ENCODE data around the gene HAUS2. TPM values are rescaled to one million over a fixed set of nuclear protein-coding genes. Genes with fewer than 3 reads are reported as not detected.

HAUS2 gene
- total RNA-seq, 1 experiment from 2014 or later: 11.7 TPM

GRCh38 chr15:42504631-42505030 lies 44.0 kb upstream of the HAUS2 start:
- Mint-ChIP-seq H3K27me3 (ENCODE audit: unreplicated experiment) (no peaks in the 10 kb centered on the region), H3K27ac (ENCODE audit: unreplicated experiment) (no peak overlapping the region), H3K36me3 (ENCODE audit: insufficient read depth, unreplicated experiment) (no peaks in the 10 kb centered on the region), H3K4me3 (ENCODE audit: low read depth, unreplicated experiment) (no peak overlapping the region), H3K9me3 (ENCODE audit: low read depth, unreplicated experiment) (no peaks in the 10 kb centered on the region), H3K4me1 (ENCODE audit: low read depth, unreplicated experiment) (no peaks in the 10 kb centered on the region)
- DNase-seq: no peak
- intact Hi-C loops (cut with micrococcal nuclease; ENCODE audit: unreplicated experiment): loop anchor here (1.0 kb wide), 1 partner anchor 12 kb away; no protein-coding TSS in a partner anchor
- TF ChIP-seq CTCF (IDR thresholded peaks at IDR 0.05; ENCODE audit: unreplicated experiment): no peak
- CTCF ChIA-PET: no interaction called here
- BruUV-seq (replicated peaks): no TSS peak

GRCh38 chr15:42507514-42507913 lies 41.1 kb upstream of the HAUS2 start:
- TF ChIP-seq CTCF (IDR thresholded peaks at IDR 0.05; ENCODE audit: unreplicated experiment): no peak
- CTCF ChIA-PET: no interaction called here
- H3K4me1 Mint-ChIP-seq (ENCODE audit: low read depth, unreplicated experiment): no peaks in the 10 kb centered on the region
- intact Hi-C loops (cut with micrococcal nuclease; ENCODE audit: unreplicated experiment): no loop called here
- BruUV-seq (replicated peaks): no TSS peak
- H3K36me3 Mint-ChIP-seq (ENCODE audit: insufficient read depth, unreplicated experiment): no peaks in the 10 kb centered on the region
- H3K9me3 Mint-ChIP-seq (ENCODE audit: low read depth, unreplicated experiment): no peaks in the 10 kb centered on the region
- no peaks in the 10 kb centered on the region for H3K27me3 Mint-ChIP-seq (ENCODE audit: unreplicated experiment)
- DNase-seq: no peak
- H3K27ac Mint-ChIP-seq (ENCODE audit: unreplicated experiment): no peak overlapping the region
- H3K4me3 Mint-ChIP-seq (ENCODE audit: low read depth, unreplicated experiment): no peak overlapping the region

GRCh38 chr15:42508263-42508690 lies 40.4 kb upstream of the HAUS2 start:
- Mint-ChIP-seq H3K4me3 (ENCODE audit: low read depth, unreplicated experiment) (no peak overlapping the region), H3K9me3 (ENCODE audit: low read depth, unreplicated experiment) (no peaks in the 10 kb centered on the region), H3K27ac (ENCODE audit: unreplicated experiment) (no peak overlapping the region), H3K4me1 (ENCODE audit: low read depth, unreplicated experiment) (no peaks in the 10 kb centered on the region), H3K27me3 (ENCODE audit: unreplicated experiment) (no peaks in the 10 kb centered on the region), H3K36me3 (ENCODE audit: insufficient read depth, unreplicated experiment) (no peaks in the 10 kb centered on the region)
- CTCF ChIA-PET: no interaction called here
- TF ChIP-seq CTCF (IDR thresholded peaks at IDR 0.05; ENCODE audit: unreplicated experiment): no peak
- intact Hi-C loops (cut with micrococcal nuclease; ENCODE audit: unreplicated experiment): no loop called here
- no TSS peak for BruUV-seq (replicated peaks)
- no peak for DNase-seq

- no peak overlapping the region for H3K4me3 Mint-ChIP-seq (ENCODE audit: low read depth, unreplicated experiment)
- no TSS peak for BruUV-seq (replicated peaks)
- no peak overlapping the region for H3K27ac Mint-ChIP-seq (ENCODE audit: unreplicated experiment)
- H3K36me3 Mint-ChIP-seq (ENCODE audit: insufficient read depth, unreplicated experiment): no peaks in the 10 kb centered on the region
- H3K9me3 Mint-ChIP-seq (ENCODE audit: low read depth, unreplicated experiment): no peaks in the 10 kb centered on the region
- TF ChIP-seq CTCF (IDR thresholded peaks at IDR 0.05; ENCODE audit: unreplicated experiment): no peak
- intact Hi-C loops (cut with micrococcal nuclease; ENCODE audit: unreplicated experiment): no loop called here
- no peak for DNase-seq
- CTCF ChIA-PET: no interaction called here
- no peaks in the 10 kb centered on the region for H3K27me3 Mint-ChIP-seq (ENCODE audit: unreplicated experiment)
- no peaks in the 10 kb centered on the region for H3K4me1 Mint-ChIP-seq (ENCODE audit: low read depth, unreplicated experiment)
Measured at GRCh38 chr15:42510258-42511006, 38.2 kb upstream of the HAUS2 start.
